ENCODE data around the gene BLOC1S1. TPM values are rescaled to one million over a fixed set of nuclear protein-coding genes. Genes with fewer than 3 reads are reported as not detected.

Gene BLOC1S1
- total RNA-seq, 1 experiment from 2014 or later, result 85.5 TPM

- POLR2A ChIA-PET, result interaction anchor here (0.7 to 1.8 kb wide), 3 partner anchors 14 to 394 kb away, joined by 3 to 9 read pairs (median 3); partner anchors contain the start of gene ZC3H10
- no peak overlapping the region for H3K4me2 ChIP-seq (ENCODE audit: low read length)
- no peak overlapping the region for H2AFZ ChIP-seq (ENCODE audit: low read depth, low read length, poor library complexity, severe bottlenecking)
- peak; percentile 35 for ATAC-seq
- no peaks in the 10 kb centered on the region for H4K20me1 ChIP-seq (ENCODE audit: insufficient read depth)
- TF ChIP-seq CTCF (IDR thresholded peaks at IDR 0.05 in 2 of 3, conservative IDR thresholded peaks at IDR 0.05 in 1 of 3; ENCODE audit: borderline replicate concordance in 1 of 3, insufficient read depth in 1 of 3, low read depth in 2 of 3, low read length in 2 of 3), result peak in 2 of 3 experiments; percentile 81 to 83; a peak in 4 of 6 replicates
- TF ChIP-seq FOSL1 (IDR thresholded peaks at IDR 0.05; ENCODE audit: low read depth), result no peak
- no peak for TF ChIP-seq TCF7L2 (IDR thresholded peaks at IDR 0.05; ENCODE audit: borderline replicate concordance, extremely low read depth, insufficient read depth, insufficient read length)
- TF ChIP-seq ZNF274 (IDR thresholded peaks at IDR 0.05; ENCODE audit: low read depth, low read length), result no peak
- RAD21 ChIA-PET (ENCODE audit: low non-redundant PET in 1 of 2, low total read pairs in 2 of 2, uncharacterized antibody in 2 of 2, unreplicated experiment in 2 of 2), result interaction anchor here (0.8 to 1.4 kb wide), 3 partner anchors 9 to 13 kb away, joined by 3 to 11 read pairs (median 4); no protein-coding TSS in a partner anchor
- CTCF ChIA-PET, result interaction anchor here (1.0 to 2.1 kb wide), 6 partner anchors 9 to 96 kb away, joined by 3 to 49 read pairs (median 8); partner anchors contain the start of gene BLOC1S1
- no peak overlapping the region for H3K9ac ChIP-seq (ENCODE audit: low read length)
- H3K79me2 ChIP-seq (ENCODE audit: insufficient read depth, low read length), result peaks cover 22% of the 10 kb centered on the region
- peaks cover 26 to 60% of the 10 kb centered on the region in 2 experiments for H3K4me1 ChIP-seq (ENCODE audit: control insufficient read depth in 1 of 2, insufficient read depth in 2 of 2, low read length in 2 of 2)
- peaks cover 9 to 41% of the 10 kb centered on the region in 2 experiments; a peak in 3 of 4 replicates for H3K36me3 ChIP-seq (ENCODE audit: control insufficient read depth in 1 of 2, insufficient read depth in 2 of 2, low read length in 2 of 2)
- no peaks in the 10 kb centered on the region for H3K9me2 ChIP-seq (ENCODE audit: insufficient read depth)
- no peaks in the 10 kb centered on the region for H3K27me3 ChIP-seq (ENCODE audit: insufficient read depth, low read length)
- intact Hi-C loops (cut with micrococcal nuclease), result no loop called here
- no peaks in the 10 kb centered on the region for H3K9me3 ChIP-seq (ENCODE audit: control insufficient read depth in 1 of 2, insufficient read depth in 1 of 2, low read depth in 1 of 2, low read length in 2 of 2)
- BruUV-seq (replicated peaks), result no TSS peak
- DNase-seq (ENCODE audit: low read depth, low spot score), result no peak
- no peak overlapping the region; the same call in 1 of the 2 replicates for H3K27ac ChIP-seq (ENCODE audit: low read depth, low read length)
- H3K4me3 ChIP-seq (replicated peaks in 1 of 2; ENCODE audit: low read depth in 1 of 2, low read length in 2 of 2), result no peak overlapping the region
These were observed 8.5 kb downstream of the BLOC1S1 start for GRCh38 chr12:55724226-55724939.
